Chondrocyte (in vitro differentiated cells): ENCODE measurements around the gene ALDH1L1. TPM values are rescaled to one million over a fixed set of nuclear protein-coding genes. Genes with fewer than 3 reads are reported as not detected.
A peak's percentile ranks its signal among the peaks of the same experiment; 100 is the strongest.

Source experiments
- DNase-seq: peaks from one replicate; pipeline ENCODE4 v3.0.0; 2021; ENCODE audit warnings: mixed read lengths, low spot score
- H3K27ac Mint-ChIP-seq: one replicate; pipeline ENCODE4 v1.8.0; 2021; ENCODE audit warnings: mild to moderate bottlenecking, moderate library complexity, mixed read lengths; ENCODE audit not compliant: unreplicated experiment
- H3K27me3 Mint-ChIP-seq: 2 replicates; pipeline ENCODE4 v1.8.0; 2021; ENCODE audit warnings: low read depth, mixed read lengths
- H3K36me3 Mint-ChIP-seq: 2 replicates; pipeline ENCODE4 v1.8.0; 2021; ENCODE audit warnings: low read depth, mixed read lengths
- H3K4me1 Mint-ChIP-seq: 2 replicates; pipeline ENCODE4 v1.8.0; 2021; ENCODE audit warnings: low read depth, mild to moderate bottlenecking, mixed read lengths
- H3K4me3 Mint-ChIP-seq: one replicate; pipeline ENCODE4 v1.8.0; 2021; ENCODE audit warnings: mild to moderate bottlenecking, moderate library complexity, mixed read lengths; ENCODE audit not compliant: unreplicated experiment
- H3K9me3 Mint-ChIP-seq: 2 replicates; pipeline ENCODE4 v1.8.0; 2021; ENCODE audit warnings: low read depth, mixed read lengths
- total RNA-seq: library from RNA; stranded (reverse); gene quantifications from 3 replicates; pipeline ENCODE4 v1.2.1, GENCODE V29; 2021
- TF ChIP-seq, protein P1 (sequence below): fragments of 200-600 bp; sonication (generic); IDR thresholded peaks from 2 replicates; pipeline ENCODE4 v1.5.0; 2021; ENCODE audit warnings: antibody characterized with exemption, mild to moderate bottlenecking, moderate library complexity

ALDH1L1 gene
- total RNA-seq, 1 donor from 2014 or later: 0.60 TPM

DNA sequence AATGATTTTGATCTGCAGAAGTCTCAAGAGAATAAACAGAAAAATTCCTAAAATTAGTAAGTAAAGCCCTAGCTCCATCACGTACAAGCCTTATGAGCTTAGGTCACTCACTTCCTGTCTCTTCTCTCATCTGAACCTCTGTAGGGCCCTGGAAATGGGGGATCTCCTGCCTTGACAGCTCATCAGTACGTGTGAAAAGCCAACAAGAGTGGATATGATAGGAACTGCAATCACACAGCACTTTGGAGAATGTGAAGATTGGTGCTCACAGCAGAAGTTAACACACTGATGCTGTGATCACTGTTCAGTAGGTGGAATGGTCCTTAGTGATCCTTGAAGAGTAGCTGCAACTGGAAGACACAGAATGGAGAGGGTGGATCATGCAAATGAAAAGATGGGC, 27.8 kb upstream of the ALDH1L1 start:
- Mint-ChIP-seq H3K4me3 (peak overlapping the region; percentile 3), H3K36me3 (no peaks in the 10 kb centered on the region), H3K27ac (peak overlapping the region; percentile 92), H3K27me3 (no peaks in the 10 kb centered on the region), H3K9me3 (peaks cover 6% of the 10 kb centered on the region), H3K4me1 (peaks cover 40% of the 10 kb centered on the region)
- DNase-seq: no peak
- TF ChIP-seq, protein P1, sequence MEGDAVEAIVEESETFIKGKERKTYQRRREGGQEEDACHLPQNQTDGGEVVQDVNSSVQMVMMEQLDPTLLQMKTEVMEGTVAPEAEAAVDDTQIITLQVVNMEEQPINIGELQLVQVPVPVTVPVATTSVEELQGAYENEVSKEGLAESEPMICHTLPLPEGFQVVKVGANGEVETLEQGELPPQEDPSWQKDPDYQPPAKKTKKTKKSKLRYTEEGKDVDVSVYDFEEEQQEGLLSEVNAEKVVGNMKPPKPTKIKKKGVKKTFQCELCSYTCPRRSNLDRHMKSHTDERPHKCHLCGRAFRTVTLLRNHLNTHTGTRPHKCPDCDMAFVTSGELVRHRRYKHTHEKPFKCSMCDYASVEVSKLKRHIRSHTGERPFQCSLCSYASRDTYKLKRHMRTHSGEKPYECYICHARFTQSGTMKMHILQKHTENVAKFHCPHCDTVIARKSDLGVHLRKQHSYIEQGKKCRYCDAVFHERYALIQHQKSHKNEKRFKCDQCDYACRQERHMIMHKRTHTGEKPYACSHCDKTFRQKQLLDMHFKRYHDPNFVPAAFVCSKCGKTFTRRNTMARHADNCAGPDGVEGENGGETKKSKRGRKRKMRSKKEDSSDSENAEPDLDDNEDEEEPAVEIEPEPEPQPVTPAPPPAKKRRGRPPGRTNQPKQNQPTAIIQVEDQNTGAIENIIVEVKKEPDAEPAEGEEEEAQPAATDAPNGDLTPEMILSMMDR: no peak

DNA sequence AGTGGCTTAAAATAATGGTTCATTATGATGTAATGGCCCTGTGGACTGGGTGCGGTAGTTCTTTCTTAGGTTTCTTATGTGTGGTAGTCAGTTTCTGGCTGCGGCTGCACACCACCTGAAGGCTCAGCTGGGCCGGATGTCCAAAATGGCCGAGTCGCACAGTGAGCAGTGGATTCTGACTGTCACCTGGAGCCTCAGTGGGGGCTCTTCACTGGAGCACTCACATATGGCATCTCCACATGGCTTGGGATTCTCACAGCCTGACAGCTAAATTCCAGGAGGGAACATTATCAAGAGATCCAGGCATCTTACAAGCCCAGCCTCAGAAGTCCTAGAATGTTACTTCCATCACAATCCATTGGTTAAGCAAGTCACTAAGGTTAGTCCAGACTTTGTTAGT, 26.8 kb upstream of the ALDH1L1 start:
- Mint-ChIP-seq H3K9me3 (peaks cover 6% of the 10 kb centered on the region), H3K4me1 (peaks cover 44% of the 10 kb centered on the region), H3K36me3 (no peaks in the 10 kb centered on the region), H3K27me3 (no peaks in the 10 kb centered on the region), H3K4me3 (no peak overlapping the region), H3K27ac (no peak overlapping the region)
- TF ChIP-seq, protein P1: no peak
- no peak for DNase-seq

DNA sequence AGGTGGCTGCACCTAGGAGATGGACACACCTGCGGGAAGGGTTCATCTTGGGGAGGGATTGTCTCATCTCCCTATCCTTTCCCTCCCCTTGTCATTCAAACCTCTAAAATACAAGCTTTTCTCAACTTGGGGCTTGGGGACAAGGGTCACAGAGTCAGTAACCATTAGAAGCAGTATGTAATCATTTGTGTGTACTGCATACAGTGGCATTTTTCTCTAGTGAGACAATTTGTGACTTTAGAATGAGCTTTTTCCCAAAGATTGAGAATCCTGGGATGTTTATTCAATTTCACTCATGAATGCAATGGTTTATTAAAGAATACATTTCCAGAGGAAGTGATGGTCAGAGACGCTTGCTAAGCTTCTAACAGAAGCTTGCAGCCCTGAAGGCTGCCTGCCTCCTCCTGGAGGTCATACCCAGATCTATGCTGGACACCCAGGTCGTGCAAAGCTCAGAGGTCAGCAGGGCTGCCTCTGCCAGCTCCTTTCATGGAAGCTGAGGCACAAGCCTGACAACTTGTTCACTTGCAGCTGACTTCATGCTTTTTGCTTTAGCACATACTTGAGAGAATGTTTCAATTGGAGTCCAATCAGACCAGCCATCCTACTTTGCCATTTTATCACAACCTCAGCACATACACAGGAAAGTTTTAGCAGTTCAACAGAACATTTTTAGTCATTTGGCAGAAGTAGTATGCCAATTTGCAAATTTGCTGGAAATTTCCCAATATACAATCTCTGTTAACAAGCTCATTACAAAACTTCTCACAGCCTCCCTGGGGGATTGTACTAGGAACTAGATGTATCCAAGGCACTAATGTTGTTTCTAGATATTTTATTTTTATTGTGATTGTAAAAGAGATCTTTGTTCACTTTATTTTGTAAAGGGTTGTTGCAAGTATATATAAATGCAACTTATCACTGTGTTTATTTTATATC, 25.6 kb upstream of the ALDH1L1 start:
- Mint-ChIP-seq H3K4me3 (no peak overlapping the region), H3K36me3 (no peaks in the 10 kb centered on the region), H3K27ac (peak overlapping the region; percentile 37), H3K4me1 (peaks cover 41% of the 10 kb centered on the region), H3K9me3 (peaks cover 6% of the 10 kb centered on the region), H3K27me3 (no peaks in the 10 kb centered on the region)
- no peak for DNase-seq
- TF ChIP-seq, protein P1: no peak

GRCh38 chr3:126202680-126203079, 22.3 kb upstream of the ALDH1L1 start:
- Mint-ChIP-seq H3K9me3 (no peaks in the 10 kb centered on the region), H3K4me3 (no peak overlapping the region), H3K36me3 (no peaks in the 10 kb centered on the region), H3K27ac (no peak overlapping the region), H3K27me3 (no peaks in the 10 kb centered on the region), H3K4me1 (peaks cover 23% of the 10 kb centered on the region)
- TF ChIP-seq, protein P1: no peak
- DNase-seq: no peak

- Mint-ChIP-seq H3K4me1 (peaks cover 20% of the 10 kb centered on the region), H3K4me3 (no peak overlapping the region), H3K9me3 (no peaks in the 10 kb centered on the region), H3K27me3 (no peaks in the 10 kb centered on the region), H3K36me3 (no peaks in the 10 kb centered on the region), H3K27ac (no peak overlapping the region)
- TF ChIP-seq, protein P1: no peak
- DNase-seq: no peak
Observed at GRCh38 chr3:126202276-126202675, 21.9 kb upstream of the ALDH1L1 start.
